ENCODE results near the gene PACSIN2. TPM values are rescaled to one million over a fixed set of nuclear protein-coding genes. Genes with fewer than 3 reads are reported as not detected.

PACSIN2 gene
- total and polyA plus RNA-seq, 2 of the 13 experiments (the other 11 are each of a cell fraction or from before 2014, with no cell fraction given): 54.1 to 68.8 TPM

DNA sequence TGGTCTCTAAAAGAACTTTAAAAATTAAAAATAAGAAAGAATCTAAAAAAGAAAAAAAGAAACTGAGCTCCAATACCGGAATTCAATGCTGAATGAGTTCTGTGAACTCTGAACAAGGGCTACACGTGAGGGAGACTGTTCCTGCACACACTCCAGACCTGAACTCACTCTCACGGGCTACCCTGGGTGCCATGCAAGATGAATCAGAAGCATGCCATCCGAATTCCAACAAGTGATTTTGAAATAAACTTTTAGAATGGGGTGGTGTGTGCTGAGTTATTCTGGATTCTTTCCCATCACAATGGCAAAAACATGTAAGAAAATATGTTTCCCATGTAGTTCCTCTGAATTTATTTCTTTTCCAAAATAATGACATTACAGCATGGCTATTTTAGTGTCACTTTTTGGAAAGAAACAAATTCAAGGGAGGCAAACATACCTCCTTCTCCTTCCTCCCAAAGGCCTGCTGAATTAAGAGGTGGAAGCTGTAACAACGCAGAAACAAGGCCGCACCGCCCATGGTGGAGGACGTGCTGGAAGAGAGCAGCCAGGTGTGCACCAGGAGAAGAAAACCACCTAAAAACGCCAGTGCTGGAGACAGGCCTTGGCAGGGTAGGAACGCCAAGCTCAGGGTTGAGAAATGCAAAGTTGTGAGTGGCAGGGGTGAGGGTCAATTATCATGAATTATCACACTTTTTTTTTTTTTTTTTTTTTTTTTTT, 94.7 kb downstream of the PACSIN2 start:
- Histone ChIP-seq H3K27me3 (ENCODE audit: control insufficient read depth in 1 of 2, insufficient read depth in 2 of 2, low read length in 2 of 2) (no peaks in the 10 kb centered on the region), H3K4me1 (ENCODE audit: insufficient read depth, low read length) (peaks cover 76% of the 10 kb centered on the region), H3K36me3 (replicated peaks in 1 of 2; ENCODE audit: control insufficient read depth in 1 of 2, insufficient read depth in 2 of 2, low read length in 2 of 2) (no peaks in the 10 kb centered on the region; a peak in 1 of 5 replicates), H4K20me1 (ENCODE audit: insufficient read depth, low read length) (peaks cover 3% of the 10 kb centered on the region; the same call in 1 of the 2 replicates), H3K9ac (ENCODE audit: insufficient read depth, low read depth, low read length) (no peak overlapping the region), H3K4me3 (replicated peaks in 1 of 3; ENCODE audit: insufficient read depth in 1 of 3, low read depth in 2 of 3, low read length in 3 of 3) (no peak overlapping the region), H2AFZ (ENCODE audit: low read length) (no peak overlapping the region), H3K79me2 (ENCODE audit: insufficient read depth, low read length) (peaks cover 80% of the 10 kb centered on the region), H3K9me3 (ENCODE audit: low read length) (no peaks in the 10 kb centered on the region), H3K27ac (ENCODE audit: extremely low read length, insufficient read depth, low read length) (no peak overlapping the region), H3K4me2 (ENCODE audit: low read depth, low read length) (no peak overlapping the region)
- ChIA-PET CTCF (ENCODE audit: low intra/inter-chr PET ratio, low total read pairs) (no interaction called here), POLR2A (interaction anchor here (2.3 kb wide), 1 partner anchor 94 kb away, joined by 7 read pairs; the partner anchor contains the start of gene PACSIN2)
- DNase-seq (ENCODE audit: low spot score) (no peak), ATAC-seq (no peak), FAIRE-seq (no peak)
- WGBS (ENCODE audit: low lambda C conversion rate): 83% methylated on average over 10 of the region's 10 CpGs
- intact Hi-C loops (cut with micrococcal nuclease; ENCODE audit: unreplicated experiment): no loop called here
- in situ Hi-C loops (cut with HindIII; ENCODE audit: extremely low pct_ligation_motif_present, low pct_unique_long_range_greater_than_20kb): no loop called here
- no peak for TF ChIP-seq ZNF558 (CRISPR knock-in tag; IDR thresholded peaks at IDR 0.05; ENCODE audit: borderline replicate concordance)
- TF ChIP-seq ZNF570 (CRISPR knock-in tag; IDR thresholded peaks at IDR 0.05; ENCODE audit: borderline replicate concordance): no peak
- peak; percentile 66 for TF ChIP-seq RBM22 (optimal IDR thresholded peaks at IDR 0.05; ENCODE audit: low read length)
- no peak for TF ChIP-seq ZBTB40 (IDR thresholded peaks at IDR 0.05)
- no peak for TF ChIP-seq ZBTB40 (CRISPR knock-in tag; IDR thresholded peaks at IDR 0.05)
- no peak for TF ChIP-seq ASH2L (IDR thresholded peaks at IDR 0.05; ENCODE audit: insufficient read length, low read depth, low read length)
- no peak for TF ChIP-seq KLF11 (CRISPR knock-in tag; IDR thresholded peaks at IDR 0.05)
- TF ChIP-seq HNRNPK (IDR thresholded peaks at IDR 0.05; ENCODE audit: low read depth, low read length, poor library complexity, severe bottlenecking): no peak
- TF ChIP-seq ZFX (CRISPR knock-in tag; IDR thresholded peaks at IDR 0.05; ENCODE audit: low read depth): no peak
- BruUV-seq (replicated peaks): no TSS peak
